ENCODE data around the gene DSCAM.
"Not testable (repeated sequence)": the region's sequence is repeated elsewhere in the genome, so short reads cannot be mapped to it uniquely, and the experiment has no call there.

The DSCAM gene, protein sequence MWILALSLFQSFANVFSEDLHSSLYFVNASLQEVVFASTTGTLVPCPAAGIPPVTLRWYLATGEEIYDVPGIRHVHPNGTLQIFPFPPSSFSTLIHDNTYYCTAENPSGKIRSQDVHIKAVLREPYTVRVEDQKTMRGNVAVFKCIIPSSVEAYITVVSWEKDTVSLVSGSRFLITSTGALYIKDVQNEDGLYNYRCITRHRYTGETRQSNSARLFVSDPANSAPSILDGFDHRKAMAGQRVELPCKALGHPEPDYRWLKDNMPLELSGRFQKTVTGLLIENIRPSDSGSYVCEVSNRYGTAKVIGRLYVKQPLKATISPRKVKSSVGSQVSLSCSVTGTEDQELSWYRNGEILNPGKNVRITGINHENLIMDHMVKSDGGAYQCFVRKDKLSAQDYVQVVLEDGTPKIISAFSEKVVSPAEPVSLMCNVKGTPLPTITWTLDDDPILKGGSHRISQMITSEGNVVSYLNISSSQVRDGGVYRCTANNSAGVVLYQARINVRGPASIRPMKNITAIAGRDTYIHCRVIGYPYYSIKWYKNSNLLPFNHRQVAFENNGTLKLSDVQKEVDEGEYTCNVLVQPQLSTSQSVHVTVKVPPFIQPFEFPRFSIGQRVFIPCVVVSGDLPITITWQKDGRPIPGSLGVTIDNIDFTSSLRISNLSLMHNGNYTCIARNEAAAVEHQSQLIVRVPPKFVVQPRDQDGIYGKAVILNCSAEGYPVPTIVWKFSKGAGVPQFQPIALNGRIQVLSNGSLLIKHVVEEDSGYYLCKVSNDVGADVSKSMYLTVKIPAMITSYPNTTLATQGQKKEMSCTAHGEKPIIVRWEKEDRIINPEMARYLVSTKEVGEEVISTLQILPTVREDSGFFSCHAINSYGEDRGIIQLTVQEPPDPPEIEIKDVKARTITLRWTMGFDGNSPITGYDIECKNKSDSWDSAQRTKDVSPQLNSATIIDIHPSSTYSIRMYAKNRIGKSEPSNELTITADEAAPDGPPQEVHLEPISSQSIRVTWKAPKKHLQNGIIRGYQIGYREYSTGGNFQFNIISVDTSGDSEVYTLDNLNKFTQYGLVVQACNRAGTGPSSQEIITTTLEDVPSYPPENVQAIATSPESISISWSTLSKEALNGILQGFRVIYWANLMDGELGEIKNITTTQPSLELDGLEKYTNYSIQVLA (N-terminal part only)

DNA sequence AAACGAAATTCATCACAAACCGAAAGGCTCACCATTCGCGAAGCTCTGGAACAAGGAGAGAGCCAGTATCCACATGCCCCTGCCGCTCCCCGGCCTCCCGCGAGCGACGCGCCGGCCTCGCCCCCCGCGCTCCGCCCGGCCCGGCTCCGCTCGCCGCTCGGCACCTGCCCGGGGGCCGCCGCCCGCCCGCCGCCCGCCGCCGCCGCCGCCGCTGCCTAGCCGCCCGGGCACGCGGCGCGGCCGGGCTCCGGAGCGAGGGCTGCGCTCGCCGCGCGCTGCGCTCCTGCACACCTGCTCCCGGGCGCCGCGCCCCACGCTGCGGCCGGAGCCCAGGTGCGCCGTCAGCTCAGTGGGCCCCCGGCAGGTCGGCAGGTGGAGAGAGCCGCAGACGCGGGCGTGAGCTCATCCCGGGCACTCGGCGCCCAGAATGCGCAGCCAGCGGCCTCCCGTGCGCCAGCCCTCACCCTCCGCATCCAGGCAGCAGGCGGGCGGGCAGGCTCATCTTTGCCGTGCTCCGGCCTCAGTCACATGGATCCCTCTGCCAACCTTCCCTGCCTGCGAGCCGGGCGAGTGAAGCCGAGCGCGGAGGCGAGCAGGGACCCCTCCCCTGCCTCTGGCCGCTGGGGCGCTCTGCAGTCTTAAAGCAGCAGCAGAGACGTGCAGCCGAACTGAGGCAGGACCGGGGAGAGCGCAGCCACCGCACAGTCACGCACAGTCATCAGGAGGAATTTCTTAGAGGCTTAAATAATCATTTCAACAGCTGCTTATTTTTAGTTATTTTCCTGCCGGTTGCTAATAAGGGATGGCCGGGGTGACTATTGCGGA lies at the start of gene DSCAM:
Gene DSCAM, minus strand, starts transcription at position 572 of the 825 bp plus-strand sequence. Its CDS starts 497 bp downstream, at position 75.
- H3K27ac ChIP-seq, result no peak within 1 kb of the TSS
- no peak for TF ChIP-seq Cebpa-rat (IDR thresholded peaks at IDR 0.05)
- H3K4me3 ChIP-seq, result no peak within 1 kb of the TSS
- no peaks in the 10 kb centered on the region for H4K20me1 ChIP-seq
- no peaks in the 10 kb centered on the region for H3K36me3 ChIP-seq
- no peak within 1 kb of the TSS for H3K9ac ChIP-seq
- 0 out of 2 replicates have a peak, but pooled peaks cover 4% of the 10 kb centered on the region for H3K9me3 ChIP-seq
- no peaks in the 10 kb centered on the region for H3K27me3 ChIP-seq
- no peak within 1 kb of the TSS for H3K4me2 ChIP-seq
- no peaks in the 10 kb centered on the region for H3K4me1 ChIP-seq

GRCh38 chr21:40895697-40896096 lies 48.7 kb upstream of the DSCAM start:
- not testable (repeated sequence) for H3K9ac ChIP-seq, H3K4me2 ChIP-seq
- H3K9me3 ChIP-seq, result peaks cover 34% of the 10 kb centered on the region

DNA sequence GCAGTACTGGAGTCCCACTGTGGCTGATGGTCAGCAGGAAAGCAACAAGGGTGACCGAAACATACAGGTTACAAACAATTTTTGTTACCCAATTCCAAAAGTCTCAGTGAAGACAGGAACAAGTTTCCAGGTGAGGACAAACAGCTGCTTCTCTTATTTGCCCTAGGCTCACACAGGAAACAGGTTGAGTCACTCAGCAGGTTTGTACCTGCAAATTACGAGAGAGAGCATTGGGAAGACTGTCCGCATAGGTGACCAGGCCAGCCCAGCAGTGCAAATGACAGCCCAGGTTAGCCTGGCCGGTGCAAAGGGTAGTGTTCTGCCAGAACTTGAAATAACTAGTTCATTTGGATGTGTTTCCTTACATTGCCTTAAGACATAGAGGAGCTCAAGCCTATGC lies 40.0 kb upstream of the DSCAM start:
- H3K4me2 ChIP-seq, result no peak overlapping the region
- no peak for TF ChIP-seq Cebpa-rat (IDR thresholded peaks at IDR 0.05)
- no peak overlapping the region for H3K27ac ChIP-seq

More at GRCh38 chr21:40895697-40896096, 48.7 kb upstream of the DSCAM start:
- H3K4me1 ChIP-seq, H3K4me3 ChIP-seq, H3K27me3 ChIP-seq, H4K20me1 ChIP-seq, H3K27ac ChIP-seq, H3K36me3 ChIP-seq: not testable (repeated sequence)

GRCh38 chr21:40886006-40886405 lies 39.0 kb upstream of the DSCAM start:
- Histone ChIP-seq H3K4me1 (no peaks in the 10 kb centered on the region), H3K4me2 (no peak overlapping the region), H4K20me1 (no peaks in the 10 kb centered on the region), H3K27me3 (no peaks in the 10 kb centered on the region), H3K4me3 (no peak overlapping the region), H3K9ac (no peak overlapping the region), H3K36me3 (no peaks in the 10 kb centered on the region), H3K9me3 (no peaks in the 10 kb centered on the region), H3K27ac (no peak overlapping the region)
- no peak for TF ChIP-seq Cebpa-rat (IDR thresholded peaks at IDR 0.05)

More for the DNA sequence above, 40.0 kb upstream of the DSCAM start:
- H3K9ac ChIP-seq, result no peak overlapping the region
- H3K9me3 ChIP-seq, result no peaks in the 10 kb centered on the region
- no peaks in the 10 kb centered on the region for H3K27me3 ChIP-seq
- no peaks in the 10 kb centered on the region for H3K36me3 ChIP-seq
- H3K4me1 ChIP-seq, result no peaks in the 10 kb centered on the region
- no peak overlapping the region for H3K4me3 ChIP-seq
- no peaks in the 10 kb centered on the region for H4K20me1 ChIP-seq

- Histone ChIP-seq H3K4me3 (no peak overlapping the region), H3K9me3 (no peaks in the 10 kb centered on the region), H4K20me1 (no peaks in the 10 kb centered on the region), H3K4me2 (no peak overlapping the region), H3K4me1 (no peaks in the 10 kb centered on the region), H3K27ac (no peak overlapping the region), H3K36me3 (no peaks in the 10 kb centered on the region), H3K27me3 (no peaks in the 10 kb centered on the region), H3K9ac (no peak overlapping the region)
- TF ChIP-seq Cebpa-rat (IDR thresholded peaks at IDR 0.05), result no peak
Measured at GRCh38 chr21:40882192-40882915, 35.4 kb upstream of the DSCAM start.

DNA sequence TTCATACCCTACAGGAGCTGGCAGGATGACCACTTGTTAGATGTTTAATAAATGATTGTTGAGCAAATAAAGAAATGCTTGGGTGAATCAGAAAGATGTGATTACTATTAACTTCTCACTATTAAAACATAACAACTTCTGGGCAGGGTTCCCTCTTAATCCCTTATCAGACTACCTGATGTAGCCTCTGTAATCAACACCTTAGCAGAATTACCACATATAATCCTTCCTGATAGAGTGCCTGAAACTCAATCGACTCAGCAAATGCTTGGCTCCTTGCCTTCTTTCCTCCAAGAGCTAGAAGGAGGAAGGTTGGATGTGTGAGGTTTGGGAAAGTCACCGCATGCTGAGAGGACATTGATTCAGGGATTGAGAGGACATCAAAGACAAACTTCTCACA lies 34.8 kb upstream of the DSCAM start:
- H3K9me3 ChIP-seq, result no peaks in the 10 kb centered on the region
- TF ChIP-seq Cebpa-rat (IDR thresholded peaks at IDR 0.05), result no peak

DNA sequence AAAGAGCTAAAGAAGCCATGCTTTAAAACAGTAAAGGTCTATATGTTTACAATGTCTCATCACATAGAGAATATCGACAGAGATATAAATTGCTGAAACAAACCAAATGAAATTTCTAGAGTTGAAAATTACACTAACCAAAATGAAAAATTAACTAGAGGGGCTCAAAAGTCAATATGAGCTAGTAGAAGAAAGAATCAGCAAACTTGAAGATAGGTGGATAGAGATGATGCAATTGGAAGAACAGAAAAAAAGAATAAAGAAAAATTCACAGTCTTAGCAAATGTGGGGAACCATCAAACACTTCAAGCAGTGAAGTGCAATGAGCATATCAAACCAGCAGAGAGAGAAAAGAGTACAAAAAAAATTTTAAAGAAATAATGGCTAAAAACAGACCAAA lies 24.1 kb upstream of the DSCAM start:
- H3K9ac ChIP-seq, result no peak overlapping the region
- H3K9me3 ChIP-seq, result peaks cover 11% of the 10 kb centered on the region; the same call in 1 of the 2 replicates
- H4K20me1 ChIP-seq, result no peaks in the 10 kb centered on the region
- H3K27me3 ChIP-seq, result no peaks in the 10 kb centered on the region
- H3K27ac ChIP-seq, result no peak overlapping the region
- H3K4me2 ChIP-seq, result no peak overlapping the region
- no peak overlapping the region for H3K4me3 ChIP-seq
- no peaks in the 10 kb centered on the region for H3K36me3 ChIP-seq
- TF ChIP-seq Cebpa-rat (IDR thresholded peaks at IDR 0.05), result no peak
- no peaks in the 10 kb centered on the region for H3K4me1 ChIP-seq

More for the DNA sequence above, 34.8 kb upstream of the DSCAM start:
- no peaks in the 10 kb centered on the region for H4K20me1 ChIP-seq
- no peaks in the 10 kb centered on the region for H3K27me3 ChIP-seq
- no peaks in the 10 kb centered on the region for H3K36me3 ChIP-seq
- H3K27ac ChIP-seq, result no peak overlapping the region
- no peak overlapping the region for H3K4me2 ChIP-seq
- H3K9ac ChIP-seq, result no peak overlapping the region
- H3K4me1 ChIP-seq, result no peaks in the 10 kb centered on the region
- no peak overlapping the region for H3K4me3 ChIP-seq

DNA sequence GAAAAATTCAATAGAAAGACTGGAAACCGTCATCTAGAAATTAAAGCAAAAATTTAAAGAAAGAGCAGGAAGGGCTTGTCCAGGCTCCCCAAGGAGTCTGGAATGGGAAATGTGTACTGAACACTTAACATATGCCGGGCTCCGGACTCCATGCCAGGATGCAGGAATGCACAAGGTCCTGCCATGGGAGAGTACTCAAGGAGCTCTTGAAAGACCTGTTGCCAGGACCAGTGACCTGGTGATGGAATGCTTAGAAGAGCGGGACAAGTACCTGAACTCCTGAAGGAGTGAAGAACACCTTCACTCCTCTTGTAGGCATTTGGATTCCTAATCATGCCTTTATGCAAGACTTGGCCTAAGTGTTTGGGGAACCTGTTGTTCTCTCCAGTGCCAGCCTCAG lies 16.9 kb upstream of the DSCAM start:
- H3K9me3 ChIP-seq, result no peaks in the 10 kb centered on the region
- no peak overlapping the region for H3K4me3 ChIP-seq
- H3K27me3 ChIP-seq, result no peaks in the 10 kb centered on the region
- no peaks in the 10 kb centered on the region for H3K4me1 ChIP-seq
- no peak overlapping the region for H3K9ac ChIP-seq
- no peaks in the 10 kb centered on the region for H3K36me3 ChIP-seq
- no peaks in the 10 kb centered on the region for H4K20me1 ChIP-seq
- no peak for TF ChIP-seq Cebpa-rat (IDR thresholded peaks at IDR 0.05)
- H3K27ac ChIP-seq, result no peak overlapping the region
- no peak overlapping the region for H3K4me2 ChIP-seq

Data from BLaER1 (cell line).